ENCODE measurements around the gene AHDC1.

Gene AHDC1

GRCh38 chr1:27519331-27520258 is 84.3 kb downstream of the AHDC1 start:
- TF ChIP-seq CTCF (IDR thresholded peaks at IDR 0.05; ENCODE audit: low read depth, low read length) = no peak
- Histone ChIP-seq H3K9me3 (no peaks in the 10 kb centered on the region), H3K4me1 (no peaks in the 10 kb centered on the region), H3K4me3 (ENCODE audit: low read depth, low read length) (no peak overlapping the region), H3K36me3 (no peaks in the 10 kb centered on the region), H3K27me3 (no peaks in the 10 kb centered on the region)
- DNase-seq = no peak

GRCh38 chr1:27518808-27519207 is 85.1 kb downstream of the AHDC1 start:
- no peak overlapping the region for H3K4me3 ChIP-seq (ENCODE audit: low read depth, low read length)
- no peaks in the 10 kb centered on the region for H3K27me3 ChIP-seq
- DNase-seq = no peak
- no peak for TF ChIP-seq CTCF (IDR thresholded peaks at IDR 0.05; ENCODE audit: low read depth, low read length)
- no peaks in the 10 kb centered on the region for H3K4me1 ChIP-seq
- no peaks in the 10 kb centered on the region for H3K36me3 ChIP-seq
- H3K9me3 ChIP-seq = no peaks in the 10 kb centered on the region

- DNase-seq = no peak
- no peaks in the 10 kb centered on the region for H3K4me1 ChIP-seq
Observed at GRCh38 chr1:27517907-27518718, 85.8 kb downstream of the AHDC1 start.

GRCh38 chr1:27517301-27517700 is 86.6 kb downstream of the AHDC1 start:
- no peak for TF ChIP-seq CTCF (IDR thresholded peaks at IDR 0.05; ENCODE audit: low read depth, low read length)
- H3K36me3 ChIP-seq = no peaks in the 10 kb centered on the region
- no peaks in the 10 kb centered on the region for H3K9me3 ChIP-seq
- H3K4me3 ChIP-seq (ENCODE audit: low read depth, low read length) = no peak overlapping the region
- H3K27me3 ChIP-seq = no peaks in the 10 kb centered on the region
- H3K4me1 ChIP-seq = no peaks in the 10 kb centered on the region
- no peak for DNase-seq

More at GRCh38 chr1:27517907-27518718, 85.8 kb downstream of the AHDC1 start:
- H3K4me3 ChIP-seq (ENCODE audit: low read depth, low read length) = no peak overlapping the region
- H3K9me3 ChIP-seq = no peaks in the 10 kb centered on the region
- no peak for TF ChIP-seq CTCF (IDR thresholded peaks at IDR 0.05; ENCODE audit: low read depth, low read length)
- no peaks in the 10 kb centered on the region for H3K36me3 ChIP-seq
- H3K27me3 ChIP-seq = no peaks in the 10 kb centered on the region

GRCh38 chr1:27515626-27516025 is 88.3 kb downstream of the AHDC1 start:
- DNase-seq = no peak
- TF ChIP-seq CTCF (IDR thresholded peaks at IDR 0.05; ENCODE audit: low read depth, low read length) = no peak

More at GRCh38 chr1:27515626-27516025, 88.3 kb downstream of the AHDC1 start:
- H3K36me3 ChIP-seq = no peaks in the 10 kb centered on the region
- no peaks in the 10 kb centered on the region for H3K9me3 ChIP-seq
- H3K4me1 ChIP-seq = no peaks in the 10 kb centered on the region
- no peak overlapping the region for H3K4me3 ChIP-seq (ENCODE audit: low read depth, low read length)
- no peaks in the 10 kb centered on the region for H3K27me3 ChIP-seq

Data from BE2C (cell line).